ENCODE measurements around the gene CDK16. TPM values are rescaled to one million over a fixed set of nuclear protein-coding genes. Genes with fewer than 3 reads are reported as not detected.

CDK16 gene
- total RNA-seq (2021; fragmentation: NEBNext Ultra II Directional; extraction: Animal tissue kit (Norgen Biotek cat#: 25700)): 100 to 1,000 TPM; 106 to 128 (median 114) TPM
- long read RNA-seq, transcript CDK16-202 (16 exons, 3,144 nt): major isoform, 69 of 86 reads
- long read RNA-seq, partial matches to known transcripts: 10 of 86 reads
- long read RNA-seq, other reads (novel, unspliced or antisense): 6 of 86 reads

DNA sequence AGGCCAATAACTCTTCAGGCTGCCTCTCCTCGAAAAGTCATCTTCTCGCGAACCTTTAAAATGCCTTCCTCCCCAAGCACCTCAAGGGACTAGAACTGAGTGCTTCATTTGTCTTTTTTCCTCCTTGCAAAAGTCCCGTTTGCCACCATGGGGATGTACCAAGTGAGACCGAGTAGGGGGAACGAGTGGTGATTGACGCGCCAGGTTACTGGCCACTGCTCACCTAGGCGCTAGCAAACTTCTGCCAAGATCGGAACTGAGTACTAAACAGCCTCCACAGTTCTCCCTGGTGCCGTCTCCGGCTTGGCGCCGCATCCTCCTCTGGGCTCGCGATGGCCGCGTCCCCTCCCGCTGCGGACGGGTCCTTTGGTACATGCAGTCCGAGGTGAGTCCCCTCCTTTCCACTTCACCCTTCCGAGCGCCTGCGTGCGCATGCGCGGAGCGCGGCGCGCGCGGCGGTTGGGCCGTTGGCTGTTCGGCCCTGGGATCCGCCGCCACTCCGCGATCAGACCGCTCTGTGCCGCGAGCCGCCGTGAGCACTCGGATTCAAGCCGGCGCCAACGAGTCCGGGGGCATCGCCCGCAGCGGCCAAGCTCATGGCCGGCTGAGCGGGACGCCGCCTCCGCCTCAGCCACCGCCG is at the start of gene CDK16:
Gene CDK16 (plus strand): TSS at position 402 of the 640 bp plus-strand sequence. CDS start 4,877 bp downstream, outside the sequence.
- Mint-ChIP-seq H3K36me3 (ENCODE audit: low read depth) (peaks cover 29% of the 10 kb centered on the region; the same call in 1 of the 2 replicates), H3K4me1 (ENCODE audit: low read depth) (peaks cover 39% of the 10 kb centered on the region), H3K27me3 (ENCODE audit: insufficient read depth) (peaks cover 13% of the 10 kb centered on the region), H3K9me3 (no peaks in the 10 kb centered on the region), H3K27ac (peak within 1 kb of the TSS; percentile 99), H3K4me3 (peak within 1 kb of the TSS; percentile 97)
- peak; percentile 61 for DNase-seq
- TF ChIP-seq, protein P1, sequence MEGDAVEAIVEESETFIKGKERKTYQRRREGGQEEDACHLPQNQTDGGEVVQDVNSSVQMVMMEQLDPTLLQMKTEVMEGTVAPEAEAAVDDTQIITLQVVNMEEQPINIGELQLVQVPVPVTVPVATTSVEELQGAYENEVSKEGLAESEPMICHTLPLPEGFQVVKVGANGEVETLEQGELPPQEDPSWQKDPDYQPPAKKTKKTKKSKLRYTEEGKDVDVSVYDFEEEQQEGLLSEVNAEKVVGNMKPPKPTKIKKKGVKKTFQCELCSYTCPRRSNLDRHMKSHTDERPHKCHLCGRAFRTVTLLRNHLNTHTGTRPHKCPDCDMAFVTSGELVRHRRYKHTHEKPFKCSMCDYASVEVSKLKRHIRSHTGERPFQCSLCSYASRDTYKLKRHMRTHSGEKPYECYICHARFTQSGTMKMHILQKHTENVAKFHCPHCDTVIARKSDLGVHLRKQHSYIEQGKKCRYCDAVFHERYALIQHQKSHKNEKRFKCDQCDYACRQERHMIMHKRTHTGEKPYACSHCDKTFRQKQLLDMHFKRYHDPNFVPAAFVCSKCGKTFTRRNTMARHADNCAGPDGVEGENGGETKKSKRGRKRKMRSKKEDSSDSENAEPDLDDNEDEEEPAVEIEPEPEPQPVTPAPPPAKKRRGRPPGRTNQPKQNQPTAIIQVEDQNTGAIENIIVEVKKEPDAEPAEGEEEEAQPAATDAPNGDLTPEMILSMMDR (IDR thresholded peaks at IDR 0.05): no peak

DNA sequence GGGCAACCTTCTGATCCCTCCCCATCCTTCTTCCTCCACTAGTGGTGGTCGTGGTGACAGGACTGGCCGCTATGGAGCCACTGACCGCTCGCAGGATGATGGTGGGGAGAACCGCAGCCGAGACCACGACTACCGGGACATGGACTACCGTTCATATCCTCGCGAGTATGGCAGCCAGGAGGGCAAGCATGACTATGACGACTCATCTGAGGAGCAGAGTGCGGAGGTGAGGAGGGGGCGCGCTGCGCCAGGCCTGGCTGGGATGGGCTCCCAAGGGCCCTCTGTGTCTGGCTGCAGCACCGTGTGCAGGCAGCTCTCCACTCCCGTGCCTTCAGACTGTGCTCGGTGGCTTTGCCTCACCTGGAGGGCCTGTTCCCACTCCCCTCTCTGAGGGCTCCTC is 49.2 kb upstream of the CDK16 start:
- peaks cover 2% of the 10 kb centered on the region; the same call in 1 of the 2 replicates for H3K27me3 Mint-ChIP-seq (ENCODE audit: insufficient read depth)
- H3K4me1 Mint-ChIP-seq (ENCODE audit: low read depth): no peaks in the 10 kb centered on the region
- TF ChIP-seq, protein P1 (IDR thresholded peaks at IDR 0.05): no peak
- no peak overlapping the region for H3K4me3 Mint-ChIP-seq
- H3K9me3 Mint-ChIP-seq: no peaks in the 10 kb centered on the region
- DNase-seq: no peak
- no peak overlapping the region for H3K27ac Mint-ChIP-seq
- H3K36me3 Mint-ChIP-seq (ENCODE audit: low read depth): no peaks in the 10 kb centered on the region

GRCh38 chrX:47169726-47170515 is 48.6 kb upstream of the CDK16 start:
- Mint-ChIP-seq H3K36me3 (ENCODE audit: low read depth) (no peaks in the 10 kb centered on the region), H3K27me3 (ENCODE audit: insufficient read depth) (peaks cover 3% of the 10 kb centered on the region; the same call in 1 of the 2 replicates), H3K9me3 (no peaks in the 10 kb centered on the region)

DNA sequence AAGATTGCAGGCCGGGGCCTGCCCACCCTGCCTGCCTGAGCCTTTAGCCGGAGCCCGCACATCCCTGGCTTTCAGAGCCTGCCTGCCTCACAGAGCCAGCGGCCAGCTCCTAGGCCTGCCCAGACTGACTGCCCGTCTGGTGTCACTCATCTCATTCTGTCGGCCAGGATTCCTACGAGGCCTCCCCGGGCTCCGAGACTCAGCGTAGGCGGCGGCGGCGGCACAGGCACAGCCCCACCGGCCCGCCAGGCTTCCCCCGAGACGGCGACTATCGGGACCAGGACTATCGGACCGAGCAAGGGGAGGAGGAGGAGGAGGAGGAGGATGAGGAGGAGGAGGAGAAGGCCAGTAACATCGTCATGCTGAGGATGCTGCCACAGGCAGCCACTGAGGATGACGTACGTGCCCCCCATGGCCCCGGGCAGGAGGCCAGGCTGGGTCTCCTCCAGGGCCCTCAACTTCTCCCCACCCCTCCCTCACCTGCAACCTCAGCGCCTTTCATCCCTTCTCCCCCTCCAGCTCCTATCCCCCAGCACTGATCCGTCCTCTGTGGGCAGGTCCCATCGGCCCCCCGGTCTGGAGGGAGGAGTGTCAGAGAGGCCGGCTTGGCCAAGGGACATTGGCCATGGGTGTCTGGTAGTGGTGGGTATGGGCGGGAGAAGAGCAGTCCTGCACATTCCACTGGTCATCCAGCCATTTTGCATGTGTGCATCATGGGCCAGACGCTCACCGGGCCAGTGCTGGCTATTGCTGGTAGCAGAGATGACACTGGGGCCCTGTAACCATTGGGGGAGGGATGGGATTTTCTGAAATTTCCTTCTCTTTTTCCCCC is 47.4 kb upstream of the CDK16 start:
- Mint-ChIP-seq H3K4me1 (ENCODE audit: low read depth) (no peaks in the 10 kb centered on the region), H3K27ac (no peak overlapping the region), H3K27me3 (ENCODE audit: insufficient read depth) (peaks cover 3% of the 10 kb centered on the region; the same call in 1 of the 2 replicates), H3K36me3 (ENCODE audit: low read depth) (no peaks in the 10 kb centered on the region), H3K9me3 (no peaks in the 10 kb centered on the region), H3K4me3 (no peak overlapping the region)
- DNase-seq: no peak
- TF ChIP-seq, protein P1 (IDR thresholded peaks at IDR 0.05): no peak

More at GRCh38 chrX:47169726-47170515, 48.6 kb upstream of the CDK16 start:
- H3K27ac Mint-ChIP-seq: no peak overlapping the region
- no peak for DNase-seq
- TF ChIP-seq, protein P1 (IDR thresholded peaks at IDR 0.05): no peak
- H3K4me3 Mint-ChIP-seq: no peak overlapping the region
- H3K4me1 Mint-ChIP-seq (ENCODE audit: low read depth): no peaks in the 10 kb centered on the region

DNA sequence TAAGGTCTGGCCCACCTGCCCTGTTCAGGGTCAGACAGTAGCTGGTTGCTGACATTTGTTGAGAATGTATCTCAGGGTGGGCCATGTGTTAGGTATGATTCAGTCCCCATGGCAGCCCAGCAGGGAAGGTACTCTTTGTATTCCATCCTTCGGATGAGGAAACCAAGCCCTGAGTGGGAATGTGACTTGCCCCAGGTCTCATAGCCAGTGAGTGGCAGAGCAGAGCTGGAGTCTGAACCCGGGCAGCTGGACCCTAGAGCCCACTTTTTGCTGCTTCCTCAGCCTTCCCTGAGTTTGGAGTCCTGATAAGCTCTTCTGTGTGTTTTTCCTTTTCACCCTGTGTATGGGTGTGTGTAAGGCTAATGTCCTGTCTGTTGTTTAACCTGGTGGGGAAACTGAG is 46.5 kb upstream of the CDK16 start:
- TF ChIP-seq, protein P1 (IDR thresholded peaks at IDR 0.05): no peak
- H3K36me3 Mint-ChIP-seq (ENCODE audit: low read depth): no peaks in the 10 kb centered on the region
- no peaks in the 10 kb centered on the region for H3K9me3 Mint-ChIP-seq
- peaks cover 3% of the 10 kb centered on the region; the same call in 1 of the 2 replicates for H3K27me3 Mint-ChIP-seq (ENCODE audit: insufficient read depth)
- no peaks in the 10 kb centered on the region for H3K4me1 Mint-ChIP-seq (ENCODE audit: low read depth)
- DNase-seq: no peak
- H3K4me3 Mint-ChIP-seq: no peak overlapping the region
- H3K27ac Mint-ChIP-seq: no peak overlapping the region
